Measurements from ENCODE around the gene UBE2V1. TPM values are rescaled to one million over a fixed set of nuclear protein-coding genes. Genes with fewer than 3 reads are reported as not detected.
"Not testable (repeated sequence)": the region's sequence is repeated elsewhere in the genome, so short reads cannot be mapped to it uniquely, and the experiment has no call there.

The UBE2V1 gene
- total RNA-seq, 1 experiment from 2014 or later, result 212 TPM

DNA sequence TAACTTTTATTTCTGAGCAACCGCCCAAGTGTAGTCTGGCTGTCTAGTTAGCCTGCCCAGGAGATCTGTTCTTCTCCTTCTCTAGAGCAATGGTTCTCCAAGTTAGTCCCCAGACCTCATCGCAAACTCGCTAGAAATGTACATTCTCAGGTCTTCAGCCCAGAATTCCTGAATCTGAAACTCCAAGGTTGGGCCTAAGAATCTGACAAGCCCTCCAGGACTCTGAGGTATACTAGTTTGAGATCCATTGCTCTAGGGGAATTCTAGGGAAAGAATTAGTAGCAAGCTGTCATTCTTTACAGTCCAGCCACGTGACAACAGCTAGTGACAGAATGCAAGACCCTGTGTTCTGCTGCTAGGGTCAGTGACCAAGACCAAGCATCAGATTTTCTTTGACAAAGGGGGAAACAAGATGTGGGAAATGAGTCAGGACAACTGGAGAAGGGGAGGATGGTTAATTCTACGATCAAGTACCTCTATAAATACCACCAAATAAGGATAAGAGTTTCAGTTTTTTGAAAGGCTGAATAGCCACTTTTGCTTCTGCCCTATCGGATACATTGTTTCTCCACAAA lies 5.8 kb downstream of the UBE2V1 start:
- Mint-ChIP-seq H3K27me3 (ENCODE audit: unreplicated experiment) (no peaks in the 10 kb centered on the region), H3K4me3 (ENCODE audit: low read depth, unreplicated experiment) (no peak overlapping the region), H3K36me3 (ENCODE audit: insufficient read depth, unreplicated experiment) (peaks cover 25% of the 10 kb centered on the region), H3K4me1 (ENCODE audit: low read depth, unreplicated experiment) (peaks cover 62% of the 10 kb centered on the region), H3K27ac (ENCODE audit: unreplicated experiment) (no peak overlapping the region), H3K9me3 (ENCODE audit: low read depth, unreplicated experiment) (no peaks in the 10 kb centered on the region)
- intact Hi-C loops (cut with micrococcal nuclease; ENCODE audit: unreplicated experiment), result no loop called here
- no peak for DNase-seq
- CTCF ChIA-PET, result interaction anchor here (0.7 kb wide), 3 partner anchors 40 to 432 kb away, joined by 3 to 5 read pairs (median 3); no protein-coding TSS in a partner anchor
- TF ChIP-seq CTCF (IDR thresholded peaks at IDR 0.05; ENCODE audit: unreplicated experiment), result no peak
- BruUV-seq (replicated peaks), result no TSS peak

GRCh38 chr20:50106669-50107068 lies 6.3 kb downstream of the UBE2V1 start:
- DNase-seq; BruUV-seq (replicated peaks); intact Hi-C loops (cut with micrococcal nuclease; ENCODE audit: unreplicated experiment); H3K4me3 Mint-ChIP-seq (ENCODE audit: low read depth, unreplicated experiment); H3K27me3 Mint-ChIP-seq (ENCODE audit: unreplicated experiment); H3K9me3 Mint-ChIP-seq (ENCODE audit: low read depth, unreplicated experiment); H3K27ac Mint-ChIP-seq (ENCODE audit: unreplicated experiment): not testable (repeated sequence)
- CTCF ChIA-PET, result interaction anchor here (0.7 to 1.6 kb wide), 4 partner anchors 9 to 432 kb away, joined by 3 to 7 read pairs (median 4); no protein-coding TSS in a partner anchor
- Mint-ChIP-seq H3K36me3 (ENCODE audit: insufficient read depth, unreplicated experiment) (peaks cover 25% of the 10 kb centered on the region), H3K4me1 (ENCODE audit: low read depth, unreplicated experiment) (peaks cover 62% of the 10 kb centered on the region)

DNA sequence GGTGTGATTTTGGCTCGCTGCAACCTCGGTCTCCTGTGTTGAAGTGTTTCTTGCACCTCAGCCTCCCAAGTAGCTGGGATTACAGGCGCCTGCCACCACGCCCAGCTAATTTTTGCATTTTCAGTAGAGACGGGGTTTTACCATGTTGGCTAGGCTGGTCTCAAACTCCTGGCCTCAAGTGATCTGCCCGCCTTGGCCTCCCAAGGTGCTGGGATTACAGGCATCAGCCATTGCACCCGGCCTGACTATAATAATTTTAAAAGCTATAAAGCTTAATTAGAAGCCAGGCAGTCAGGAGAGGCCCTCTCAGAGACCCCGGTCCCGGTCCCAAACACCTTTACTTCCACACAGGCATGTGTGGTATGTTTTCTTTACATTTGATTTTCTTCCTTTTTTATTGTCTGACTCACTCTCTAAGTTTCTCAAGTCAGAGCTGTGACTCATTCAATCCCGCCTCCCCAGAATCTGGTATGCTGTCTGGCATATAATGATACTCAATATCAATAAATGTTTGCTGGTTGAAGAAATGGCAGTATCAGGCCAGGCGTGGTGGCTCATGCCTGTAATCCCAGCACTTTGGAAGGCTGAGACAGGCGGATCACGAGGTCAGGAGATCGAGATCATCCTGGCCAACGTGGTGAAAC lies 9.4 kb downstream of the UBE2V1 start:
- Mint-ChIP-seq H3K4me3 (ENCODE audit: low read depth, unreplicated experiment) (peak overlapping the region; percentile 25), H3K4me1 (ENCODE audit: low read depth, unreplicated experiment) (peaks cover 50% of the 10 kb centered on the region), H3K36me3 (ENCODE audit: insufficient read depth, unreplicated experiment) (peaks cover 31% of the 10 kb centered on the region), H3K27ac (ENCODE audit: unreplicated experiment) (peak overlapping the region; percentile 80)
- BruUV-seq (replicated peaks); H3K9me3 Mint-ChIP-seq (ENCODE audit: low read depth, unreplicated experiment); H3K27me3 Mint-ChIP-seq (ENCODE audit: unreplicated experiment); intact Hi-C loops (cut with micrococcal nuclease; ENCODE audit: unreplicated experiment): not testable (repeated sequence)
- CTCF ChIA-PET, result interaction anchor here (0.6 to 2.0 kb wide), 11 partner anchors 9 to 1697 kb away, joined by 3 to 10 read pairs (median 5); partner anchors contain the start of gene UBE2V1
- peak; percentile 81 for DNase-seq

- peaks cover 49% of the 10 kb centered on the region for H3K4me1 Mint-ChIP-seq (ENCODE audit: low read depth, unreplicated experiment)
- H3K27ac Mint-ChIP-seq (ENCODE audit: unreplicated experiment); DNase-seq; BruUV-seq (replicated peaks); H3K9me3 Mint-ChIP-seq (ENCODE audit: low read depth, unreplicated experiment); intact Hi-C loops (cut with micrococcal nuclease; ENCODE audit: unreplicated experiment); H3K4me3 Mint-ChIP-seq (ENCODE audit: low read depth, unreplicated experiment); H3K27me3 Mint-ChIP-seq (ENCODE audit: unreplicated experiment): not testable (repeated sequence)
- H3K36me3 Mint-ChIP-seq (ENCODE audit: insufficient read depth, unreplicated experiment), result peaks cover 32% of the 10 kb centered on the region
- CTCF ChIA-PET, result interaction anchor here (0.5 to 2.0 kb wide), 3 partner anchors 10 to 102 kb away, joined by 3 to 10 read pairs (median 3); partner anchors contain the start of gene UBE2V1
Measured at GRCh38 chr20:50102551-50102950, 10.4 kb downstream of the UBE2V1 start.

DNA sequence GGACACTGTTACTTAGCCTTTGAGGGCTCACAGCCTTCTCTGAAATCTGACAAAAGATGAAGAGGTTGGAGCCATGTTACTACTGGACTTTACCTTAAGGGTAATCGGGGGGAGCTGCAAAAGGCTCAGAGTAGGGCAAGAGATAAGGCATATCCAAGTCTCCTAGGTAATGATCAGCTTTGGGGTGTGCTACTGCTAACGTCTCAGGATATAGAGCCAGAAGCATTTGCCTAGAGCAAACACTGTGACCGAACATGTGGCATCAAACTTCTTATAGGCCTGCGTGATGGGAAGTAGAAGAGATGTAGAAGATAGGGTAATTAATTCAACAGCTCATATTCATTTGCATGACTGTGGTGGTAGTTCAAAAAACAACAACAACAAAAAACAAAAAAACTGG lies 11.1 kb downstream of the UBE2V1 start:
- DNase-seq, result no peak
- CTCF ChIA-PET, result interaction anchor here (0.9 kb wide), 1 partner anchor 14 kb away, joined by 3 read pairs; no protein-coding TSS in a partner anchor
- no TSS peak for BruUV-seq (replicated peaks)
- intact Hi-C loops (cut with micrococcal nuclease; ENCODE audit: unreplicated experiment), result no loop called here
- TF ChIP-seq CTCF (IDR thresholded peaks at IDR 0.05; ENCODE audit: unreplicated experiment), result no peak
- Mint-ChIP-seq H3K9me3 (ENCODE audit: low read depth, unreplicated experiment) (no peaks in the 10 kb centered on the region), H3K36me3 (ENCODE audit: insufficient read depth, unreplicated experiment) (peaks cover 34% of the 10 kb centered on the region), H3K27ac (ENCODE audit: unreplicated experiment) (peak overlapping the region; percentile 67), H3K27me3 (ENCODE audit: unreplicated experiment) (no peaks in the 10 kb centered on the region), H3K4me1 (ENCODE audit: low read depth, unreplicated experiment) (peaks cover 48% of the 10 kb centered on the region), H3K4me3 (ENCODE audit: low read depth, unreplicated experiment) (no peak overlapping the region)
